Vagina (tissue), 2 donors: Measurements from ENCODE around the gene CD8B. TPM values are rescaled to one million over a fixed set of nuclear protein-coding genes. Genes with fewer than 3 reads are reported as not detected.

ENCODE experiments used
- DNase-seq, 2 donors: peaks; one replicate each; pipeline ENCODE4 v3.0.0-alpha.2; 2017; ENCODE audit errors: extremely low spot score in 2 of 2
- H3K27ac ChIP-seq: fragments of 200-600 bp; sonication (generic); one replicate; pipeline ENCODE4 v1.5.1; 2019
- H3K27me3 ChIP-seq: fragments of 200-600 bp; sonication (generic); one replicate; pipeline ENCODE4 v1.5.1; 2019
- H3K36me3 ChIP-seq, 2 donors: fragments of 200-600 bp; sonication (generic); one replicate each; pipeline ENCODE4 v1.5.1; 2017 to 2019
- H3K4me1 ChIP-seq: fragments of 200-600 bp; sonication (generic); one replicate; pipeline ENCODE4 v1.5.1; 2019
- H3K4me3 ChIP-seq, 2 donors: fragments of 200-600 bp; sonication (generic); 1 replicate in 1 of 2; 2 replicates in 1 of 2; pipeline ENCODE4 v1.5.1; 2016 to 2019
- H3K9me3 ChIP-seq: fragments of 200-600 bp; sonication (generic); one replicate; pipeline ENCODE4 v1.5.1; 2019
- POLR2A ChIP-seq, 2 donors: fragments of 450-650 bp; IDR thresholded peaks; one replicate each; pipeline ENCODE4 v1.6.1; 2017; ENCODE audit warnings: antibody characterized with exemption in 2 of 2, mild to moderate bottlenecking in 2 of 2, moderate library complexity in 2 of 2
- POLR2AphosphoS5 ChIP-seq, 2 donors: sonication (generic); formaldehyde crosslinking; IDR thresholded peaks; one replicate each; pipeline ENCODE4 v1.9.0; 2017; ENCODE audit warnings: antibody characterized with exemption in 2 of 2, mild to moderate bottlenecking in 2 of 2, low read depth in 1 of 2; ENCODE audit not compliant: insufficient read depth in 1 of 2
- intact Hi-C: fragments of 100-400 bp; cut with DNase I; formaldehyde crosslinking; loops from one replicate; pipeline ENCODE4 v1.15.1; 2023
- total RNA-seq: library from RNA; depleted of rRNA; stranded (reverse); fragments of >200 nt; gene quantifications from one replicate; pipeline ENCODE4 v1.2.3, GENCODE V29; 2016
- TF ChIP-seq, protein P1 (sequence below), 3 experiments: fragments of 450-650 bp in 2 of 3; fragments of 200-600 bp in 1 of 3; sonication (generic) in 1 of 3; IDR thresholded peaks; one replicate each; pipeline ENCODE4 v1.5.1; 2017 to 2019; ENCODE audit warnings: antibody characterized with exemption in 3 of 3, mild to moderate bottlenecking in 2 of 3, moderate library complexity in 2 of 3

Gene CD8B
- total RNA-seq, 1 donor from 2014 or later = 10.6 TPM

- no peak for DNase-seq
- intact Hi-C loops = no loop called here
- no peaks in the 10 kb centered on the region for H3K27me3 ChIP-seq
- H3K4me3 ChIP-seq = no peak overlapping the region
- TF ChIP-seq, protein P1, sequence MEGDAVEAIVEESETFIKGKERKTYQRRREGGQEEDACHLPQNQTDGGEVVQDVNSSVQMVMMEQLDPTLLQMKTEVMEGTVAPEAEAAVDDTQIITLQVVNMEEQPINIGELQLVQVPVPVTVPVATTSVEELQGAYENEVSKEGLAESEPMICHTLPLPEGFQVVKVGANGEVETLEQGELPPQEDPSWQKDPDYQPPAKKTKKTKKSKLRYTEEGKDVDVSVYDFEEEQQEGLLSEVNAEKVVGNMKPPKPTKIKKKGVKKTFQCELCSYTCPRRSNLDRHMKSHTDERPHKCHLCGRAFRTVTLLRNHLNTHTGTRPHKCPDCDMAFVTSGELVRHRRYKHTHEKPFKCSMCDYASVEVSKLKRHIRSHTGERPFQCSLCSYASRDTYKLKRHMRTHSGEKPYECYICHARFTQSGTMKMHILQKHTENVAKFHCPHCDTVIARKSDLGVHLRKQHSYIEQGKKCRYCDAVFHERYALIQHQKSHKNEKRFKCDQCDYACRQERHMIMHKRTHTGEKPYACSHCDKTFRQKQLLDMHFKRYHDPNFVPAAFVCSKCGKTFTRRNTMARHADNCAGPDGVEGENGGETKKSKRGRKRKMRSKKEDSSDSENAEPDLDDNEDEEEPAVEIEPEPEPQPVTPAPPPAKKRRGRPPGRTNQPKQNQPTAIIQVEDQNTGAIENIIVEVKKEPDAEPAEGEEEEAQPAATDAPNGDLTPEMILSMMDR (IDR thresholded peaks at IDR 0.05) = no peak
- no peak for TF ChIP-seq POLR2AphosphoS5 (IDR thresholded peaks at IDR 0.05; ENCODE audit: insufficient read depth in 1 of 2, low read depth in 1 of 2)
- TF ChIP-seq POLR2A (IDR thresholded peaks at IDR 0.05) = no peak
- no peaks in the 10 kb centered on the region for H3K9me3 ChIP-seq
- H3K4me1 ChIP-seq = no peaks in the 10 kb centered on the region
- H3K36me3 ChIP-seq = peaks cover 0 to 54% of the 10 kb centered on the region in 2 donors
- no peak overlapping the region for H3K27ac ChIP-seq
Observed at GRCh38 chr2:86770816-86771301, 90.8 kb downstream of the CD8B start.

- Histone ChIP-seq H3K36me3 (peaks cover 0 to 45% of the 10 kb centered on the region in 2 donors), H3K27me3 (no peaks in the 10 kb centered on the region), H3K27ac (no peak overlapping the region), H3K4me1 (no peaks in the 10 kb centered on the region), H3K9me3 (no peaks in the 10 kb centered on the region), H3K4me3 (no peak overlapping the region)
- DNase-seq = no peak
- intact Hi-C loops = no loop called here
- TF ChIP-seq, protein P1 (IDR thresholded peaks at IDR 0.05) = no peak
- TF ChIP-seq POLR2AphosphoS5 (IDR thresholded peaks at IDR 0.05; ENCODE audit: insufficient read depth in 1 of 2, low read depth in 1 of 2) (no peak), POLR2A (IDR thresholded peaks at IDR 0.05) (no peak)
Observed at GRCh38 chr2:86769838-86770237, 91.8 kb downstream of the CD8B start.

- Histone ChIP-seq H3K9me3 (no peaks in the 10 kb centered on the region), H3K27ac (no peak overlapping the region), H3K4me3 (no peak overlapping the region), H3K27me3 (no peaks in the 10 kb centered on the region), H3K4me1 (no peaks in the 10 kb centered on the region), H3K36me3 (peaks cover 0 to 40% of the 10 kb centered on the region in 2 donors)
- TF ChIP-seq POLR2A (IDR thresholded peaks at IDR 0.05) (no peak), POLR2AphosphoS5 (IDR thresholded peaks at IDR 0.05; ENCODE audit: insufficient read depth in 1 of 2, low read depth in 1 of 2) (no peak)
- TF ChIP-seq, protein P1 (IDR thresholded peaks at IDR 0.05) = no peak
- no peak for DNase-seq
- intact Hi-C loops = no loop called here
Observed at GRCh38 chr2:86768189-86768949, 93.3 kb downstream of the CD8B start.

Other genes starting within 250 kb of the CD8B start
- 23.3 TPM for gene RNF103, start 238.0 kb downstream of the CD8B start, total RNA-seq
- 37.6 TPM for gene RMND5A, start 141.6 kb downstream of the CD8B start, total RNA-seq
- 6.9 TPM for gene CD8A, start 71.0 kb downstream of the CD8B start, total RNA-seq
- 2.0 TPM for gene RGPD1, start 80.2 kb upstream of the CD8B start, total RNA-seq
- gene PLGLB1, start 160.0 kb upstream of the CD8B start, total RNA-seq = 2.2 TPM